Panc1 (cell line): Measurements from ENCODE around the gene GPR137B. TPM values are rescaled to one million over a fixed set of nuclear protein-coding genes. Genes with fewer than 3 reads are reported as not detected.
A peak's percentile ranks its signal among the peaks of the same experiment; 100 is the strongest.

Source experiments
- ATAC-seq: fragments of 200-7000 bp; cut with Tn5 transposase; 2 replicates; pipeline ENCODE4 v1.9.1; 2020; ENCODE audit warnings: mild to moderate bottlenecking, moderate library complexity
- BruUV-seq: library from RNA; stranded (reverse); fragments of 400-500 nt; replicated peaks from 2 replicates; lab custom pipeline; 2021; lab: Mats Ljungman, UMichigan
- CTCF ChIA-PET: fragments of 300-600 bp; sonication (Branson Sonifier 250); formaldehyde crosslinking; loops from one replicate; lab custom pipeline; 2022; ENCODE audit warnings: antibody characterized with exemption; lab: Charles Lee
- POLR2A ChIA-PET: fragments of 300-600 bp; sonication (Branson Sonifier 250); formaldehyde crosslinking; loops from one replicate; lab custom pipeline; 2022; ENCODE audit warnings: antibody characterized with exemption; lab: Charles Lee
- DNase-seq: peaks from one replicate; pipeline ENCODE4 v3.0.0-alpha.2; 2010; ENCODE audit warnings: low read depth, low spot score
- H3K27ac ChIP-seq: 2 replicates; pipeline ENCODE4 v1.5.1; 2011; ENCODE audit warnings: mild to moderate bottlenecking, low read length, inconsistent platforms
- H3K27me3 ChIP-seq: fragments of 200-500 bp; sonication (Bioruptor generic); 2 replicates; pipeline ENCODE4 v1.6.0; 2014; ENCODE audit warnings: low read length, inconsistent platforms; ENCODE audit not compliant: control insufficient read depth, insufficient read depth
- H3K36me3 ChIP-seq: fragments of 200-500 bp; sonication (Bioruptor generic); 2 replicates; pipeline ENCODE4 v1.5.1; 2014; ENCODE audit warnings: inconsistent platforms, mild to moderate bottlenecking, low read length, moderate library complexity; ENCODE audit not compliant: control insufficient read depth, insufficient read depth
- H3K4me1 ChIP-seq: 2 replicates; pipeline ENCODE4 v1.5.1; 2011; ENCODE audit warnings: inconsistent platforms, mild to moderate bottlenecking, low read length, moderate library complexity; ENCODE audit not compliant: control insufficient read depth, insufficient read depth
- H3K4me3 ChIP-seq, 2 experiments: 2 replicates each; pipeline ENCODE4 v1.5.1; 2011 to 2012; ENCODE audit warnings: low read depth in 2 of 2, low read length in 2 of 2, mild to moderate bottlenecking in 2 of 2, inconsistent platforms in 1 of 2, moderate library complexity in 1 of 2
- H3K9me3 ChIP-seq: fragments of 200-500 bp; sonication (Bioruptor generic); 2 replicates; pipeline ENCODE4 v1.5.1; 2014; ENCODE audit warnings: low read depth, mild to moderate bottlenecking, inconsistent platforms, low read length, moderate library complexity; ENCODE audit not compliant: control insufficient read depth, insufficient read depth
- CTCF ChIP-seq: fragments of 450-650 bp; IDR thresholded peaks from 2 replicates; pipeline ENCODE4 v1.5.1; 2017; ENCODE audit warnings: mild to moderate bottlenecking
- POLR2AphosphoS5 ChIP-seq: IDR thresholded peaks from 2 replicates; pipeline ENCODE4 v1.6.1; 2012; ENCODE audit warnings: mild to moderate bottlenecking, low read depth, low read length, moderate library complexity
- REST ChIP-seq, 2 experiments: IDR thresholded peaks; 2 replicates each; pipeline ENCODE4 v1.6.1; 2011 to 2012; ENCODE audit warnings: low read depth in 2 of 2, control low read depth in 1 of 2, low read length in 1 of 2, mild to moderate bottlenecking in 1 of 2, moderate library complexity in 1 of 2; ENCODE audit not compliant: insufficient read depth in 1 of 2
- SIN3A ChIP-seq: IDR thresholded peaks from 2 replicates; pipeline ENCODE4 v1.6.1; 2012; ENCODE audit warnings: low read depth, mild to moderate bottlenecking, low read length, moderate library complexity, borderline replicate concordance; ENCODE audit not compliant: insufficient read depth
- TCF7L2 ChIP-seq: IDR thresholded peaks from 2 replicates; pipeline ENCODE4 v1.6.1; 2011; ENCODE audit warnings: mild to moderate bottlenecking, low read depth, low read length, inconsistent platforms
- in situ Hi-C: cut with HindIII; loops from 2 replicates; pipeline ENCODE4 v1.10.0; 2016; ENCODE audit warnings: low sequenced_read_pairs, low pct_unique_long_range_greater_than_20kb
- intact Hi-C: fragments of 100-400 bp; cut with micrococcal nuclease; formaldehyde crosslinking; loops from one replicate; pipeline ENCODE4 v1.10.0; 2022; ENCODE audit not compliant: unreplicated experiment
- total RNA-seq: library from RNA; stranded (reverse); gene quantifications from one replicate; pipeline ENCODE4 v1.2.1, GENCODE V29; 2021; ENCODE audit not compliant: unreplicated experiment

GPR137B gene
- total RNA-seq, 1 experiment from 2014 or later = 25.3 TPM

- Histone ChIP-seq H3K4me1 (peaks cover 29% of the 10 kb centered on the region), H3K27ac (no peak overlapping the region), H3K4me3 (peak overlapping the region; percentile 81 to 84), H3K36me3 (no peaks in the 10 kb centered on the region; the same call in 1 of the 2 replicates), H3K27me3 (peaks cover 11% of the 10 kb centered on the region), H3K9me3 (no peaks in the 10 kb centered on the region)
- TF ChIP-seq TCF7L2 (no peak), POLR2AphosphoS5 (no peak), SIN3A (no peak), CTCF (no peak), REST (IDR thresholded peaks at IDR 0.05; ENCODE audit: insufficient read depth in 1 of 2, low read depth in 2 of 2, low read length in 1 of 2) (no peak)
- DNase-seq (no peak), ATAC-seq (no peak)
- BruUV-seq = no TSS peak
- intact Hi-C loops (no loop called here), in situ Hi-C loops (no loop called here)
- POLR2A ChIA-PET = interaction anchor here (0.6 kb wide), 1 partner anchor 65 kb away, joined by 3 read pairs; no protein-coding TSS in a partner anchor
- CTCF ChIA-PET = no interaction called here
Observed at GRCh38 chr1:236144033-236144432, 1.7 kb downstream of the GPR137B start.

- CTCF ChIA-PET = no interaction called here
- no peak for TF ChIP-seq POLR2AphosphoS5
- no peak for TF ChIP-seq SIN3A
- no peak for TF ChIP-seq TCF7L2
- no peak for TF ChIP-seq REST (IDR thresholded peaks at IDR 0.05; ENCODE audit: insufficient read depth in 1 of 2, low read depth in 2 of 2, low read length in 1 of 2)
- no peak for TF ChIP-seq CTCF
- BruUV-seq = TSS peak; percentile 71
- no peak overlapping the region for H3K27ac ChIP-seq
- no peaks in the 10 kb centered on the region; the same call in 1 of the 2 replicates for H3K36me3 ChIP-seq
- in situ Hi-C loops (no loop called here), intact Hi-C loops (no loop called here)
- ATAC-seq (no peak), DNase-seq (no peak)
- peaks cover 8% of the 10 kb centered on the region for H3K27me3 ChIP-seq
- no peaks in the 10 kb centered on the region for H3K9me3 ChIP-seq
- POLR2A ChIA-PET = interaction anchor here (0.6 kb wide), 1 partner anchor 66 kb away, joined by 3 read pairs; no protein-coding TSS in a partner anchor
- peaks cover 29% of the 10 kb centered on the region for H3K4me1 ChIP-seq
- peak overlapping the region in 1 of 2 experiments; percentile 14; a peak in 2 of 4 replicates for H3K4me3 ChIP-seq
Observed at GRCh38 chr1:236144446-236145150, 2.3 kb downstream of the GPR137B start.
